ENCODE data around the gene CNTNAP5.

DNA sequence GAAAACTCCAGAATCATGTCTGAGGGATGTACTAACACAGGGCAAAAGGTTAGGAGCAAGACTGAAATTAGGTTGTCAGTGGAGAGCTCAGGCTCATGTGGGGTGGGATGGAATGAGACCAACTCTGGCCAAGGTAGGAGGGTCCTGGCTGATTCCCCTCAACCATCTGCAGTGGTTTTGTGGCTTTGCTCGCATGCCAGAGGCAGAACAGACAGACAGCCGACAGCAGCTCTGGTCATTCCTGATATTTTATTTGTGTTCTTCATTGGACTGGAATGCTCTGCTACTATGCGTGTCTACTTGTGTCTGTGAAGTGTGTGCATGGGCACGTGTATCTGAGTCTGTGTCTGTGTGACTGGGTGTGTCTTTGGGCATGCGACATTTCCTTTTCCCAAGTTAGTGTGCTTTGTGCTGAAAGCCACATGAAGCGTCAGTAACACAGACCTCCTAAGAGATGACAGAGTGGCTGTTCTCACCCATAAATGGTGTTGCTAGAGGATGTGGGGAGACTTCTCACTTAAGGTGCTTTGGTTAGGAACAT is 239.5 kb downstream of the CNTNAP5 start:
- TF ChIP-seq, protein P1, sequence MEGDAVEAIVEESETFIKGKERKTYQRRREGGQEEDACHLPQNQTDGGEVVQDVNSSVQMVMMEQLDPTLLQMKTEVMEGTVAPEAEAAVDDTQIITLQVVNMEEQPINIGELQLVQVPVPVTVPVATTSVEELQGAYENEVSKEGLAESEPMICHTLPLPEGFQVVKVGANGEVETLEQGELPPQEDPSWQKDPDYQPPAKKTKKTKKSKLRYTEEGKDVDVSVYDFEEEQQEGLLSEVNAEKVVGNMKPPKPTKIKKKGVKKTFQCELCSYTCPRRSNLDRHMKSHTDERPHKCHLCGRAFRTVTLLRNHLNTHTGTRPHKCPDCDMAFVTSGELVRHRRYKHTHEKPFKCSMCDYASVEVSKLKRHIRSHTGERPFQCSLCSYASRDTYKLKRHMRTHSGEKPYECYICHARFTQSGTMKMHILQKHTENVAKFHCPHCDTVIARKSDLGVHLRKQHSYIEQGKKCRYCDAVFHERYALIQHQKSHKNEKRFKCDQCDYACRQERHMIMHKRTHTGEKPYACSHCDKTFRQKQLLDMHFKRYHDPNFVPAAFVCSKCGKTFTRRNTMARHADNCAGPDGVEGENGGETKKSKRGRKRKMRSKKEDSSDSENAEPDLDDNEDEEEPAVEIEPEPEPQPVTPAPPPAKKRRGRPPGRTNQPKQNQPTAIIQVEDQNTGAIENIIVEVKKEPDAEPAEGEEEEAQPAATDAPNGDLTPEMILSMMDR (IDR thresholded peaks at IDR 0.05) = no peak
- TF ChIP-seq POLR2A (IDR thresholded peaks at IDR 0.05; ENCODE audit: low read depth) (no peak), EP300 (IDR thresholded peaks at IDR 0.05) (no peak)

Data from esophagus muscularis mucosa (tissue), 4 donors.